GM19025 (cell line): Measurements from ENCODE around the gene CEP57L1.

Source experiments
- ATAC-seq: cut with Tn5 transposase; IDR thresholded peaks from one replicate; pipeline ENCODE4 v1.9.1; 2021; ENCODE audit warnings: mild to moderate bottlenecking, low read depth, moderate library complexity; ENCODE audit not compliant: unreplicated experiment

The CEP57L1 gene

DNA sequence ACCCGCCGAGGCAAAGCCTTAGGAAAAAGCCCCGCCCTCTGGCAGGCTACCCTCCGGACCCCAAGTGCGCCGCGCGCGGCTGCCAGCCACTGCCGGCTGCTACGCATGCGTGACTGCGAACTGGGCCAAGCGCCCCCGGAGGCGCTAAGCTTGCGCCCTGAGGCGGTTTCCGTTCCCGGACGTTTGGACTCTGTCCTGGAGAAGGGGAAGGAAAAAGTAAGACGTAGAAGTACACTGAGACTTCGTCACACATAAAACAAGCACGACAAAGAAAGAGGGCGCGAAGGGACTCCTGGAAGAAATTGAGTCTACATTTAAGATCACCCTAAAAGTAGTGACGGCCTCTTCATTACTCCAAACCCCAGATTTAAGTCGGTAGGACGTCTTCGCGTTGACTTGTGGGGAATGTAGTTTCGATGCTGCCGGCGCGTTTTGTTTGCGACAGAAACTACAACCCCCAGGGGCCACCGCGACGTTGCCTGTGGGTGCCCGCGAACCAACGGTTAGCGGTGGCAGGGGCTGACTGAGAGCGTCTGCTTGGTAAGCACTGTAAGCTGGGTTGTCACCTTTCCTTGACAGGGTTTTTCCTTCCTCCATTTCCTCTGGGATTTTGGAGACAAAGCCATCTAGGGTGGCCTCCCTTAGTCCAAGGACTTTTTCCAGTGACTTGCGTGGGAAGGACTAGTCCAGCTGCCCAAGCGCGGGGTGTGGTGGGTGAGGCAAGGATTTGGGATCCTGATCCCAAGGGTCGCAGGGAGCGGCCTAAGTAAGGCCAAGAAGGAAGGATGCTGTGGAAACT, at the start of gene CEP57L1:
CEP57L1 (plus strand) TSS at position 472 of the 799 bp plus-strand sequence. CDS start 49,715 bp downstream, outside the sequence.
- ATAC-seq, result peak; percentile 64

DNA sequence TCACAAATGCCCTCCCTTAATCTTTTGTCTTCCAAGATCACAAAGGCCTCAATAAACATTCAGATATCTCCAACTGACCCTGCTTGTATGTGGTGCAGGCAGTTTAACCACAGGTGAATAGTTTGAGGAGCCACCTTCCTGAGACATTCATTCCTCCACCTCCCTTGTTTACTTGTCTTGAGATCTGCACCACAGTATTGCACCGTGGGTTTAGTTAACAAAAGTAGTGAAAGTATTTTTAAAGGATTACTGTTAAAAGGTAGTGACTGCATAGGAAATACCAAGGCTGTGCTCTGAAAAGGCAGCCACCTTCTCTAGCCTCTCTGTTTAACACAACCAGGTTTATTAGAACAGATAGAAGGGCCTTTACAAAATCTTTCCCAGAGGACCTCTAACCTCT, 47.1 kb upstream of the CEP57L1 start:
- ATAC-seq, result no peak

DNA sequence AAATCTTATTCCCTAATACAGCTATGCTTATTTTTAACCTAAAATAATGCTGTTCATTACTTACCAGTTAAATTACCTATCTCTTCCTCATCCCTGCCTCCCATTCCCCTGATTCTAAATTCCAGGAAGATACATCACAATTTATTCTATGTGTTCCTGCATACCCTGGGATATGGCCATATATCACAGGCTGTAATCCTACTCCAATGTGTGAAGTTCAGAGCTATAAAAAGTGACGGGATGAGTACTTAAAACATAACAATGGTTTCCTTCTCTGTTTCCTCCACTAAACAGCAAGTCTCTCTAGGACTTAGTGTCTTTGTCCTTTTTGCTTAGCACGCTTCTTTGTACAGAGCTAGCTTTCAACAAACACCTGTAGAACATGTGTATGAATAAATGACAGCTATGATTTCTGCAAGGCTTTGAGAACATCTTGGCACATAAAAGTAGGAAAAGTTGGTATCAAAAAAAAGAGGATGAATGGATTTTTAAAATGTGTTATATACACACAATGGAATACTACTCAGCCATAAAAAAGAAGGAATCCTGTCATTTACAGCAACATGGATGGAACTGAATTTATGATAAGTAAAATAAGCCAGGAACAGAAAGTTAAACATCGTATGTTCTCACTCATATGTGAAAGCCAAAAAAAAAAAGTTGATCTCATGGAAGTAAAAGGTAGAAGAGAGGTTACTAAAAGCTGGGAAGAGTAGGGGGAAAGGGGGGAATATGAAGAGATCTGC, 46.5 kb upstream of the CEP57L1 start:
- no peak for ATAC-seq

DNA sequence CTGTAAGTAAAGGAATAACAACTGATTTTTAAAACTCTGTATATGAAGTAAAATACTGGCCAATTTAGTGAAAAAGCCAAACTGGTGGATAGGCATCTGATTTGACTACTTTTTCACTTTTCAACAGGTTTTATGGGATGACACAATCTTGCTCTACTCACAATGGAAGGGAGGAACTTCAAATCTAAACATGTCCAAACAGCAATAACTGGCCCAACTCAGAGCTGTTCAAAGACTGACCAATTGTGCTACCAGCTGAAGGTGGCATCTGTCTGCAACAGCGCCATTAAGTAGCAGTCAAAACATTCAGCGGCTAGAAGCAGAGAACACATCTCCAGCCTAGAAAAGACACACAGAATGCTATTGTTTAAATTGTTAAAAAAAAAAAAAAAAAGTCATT, 45.3 kb upstream of the CEP57L1 start:
- ATAC-seq, result no peak

DNA sequence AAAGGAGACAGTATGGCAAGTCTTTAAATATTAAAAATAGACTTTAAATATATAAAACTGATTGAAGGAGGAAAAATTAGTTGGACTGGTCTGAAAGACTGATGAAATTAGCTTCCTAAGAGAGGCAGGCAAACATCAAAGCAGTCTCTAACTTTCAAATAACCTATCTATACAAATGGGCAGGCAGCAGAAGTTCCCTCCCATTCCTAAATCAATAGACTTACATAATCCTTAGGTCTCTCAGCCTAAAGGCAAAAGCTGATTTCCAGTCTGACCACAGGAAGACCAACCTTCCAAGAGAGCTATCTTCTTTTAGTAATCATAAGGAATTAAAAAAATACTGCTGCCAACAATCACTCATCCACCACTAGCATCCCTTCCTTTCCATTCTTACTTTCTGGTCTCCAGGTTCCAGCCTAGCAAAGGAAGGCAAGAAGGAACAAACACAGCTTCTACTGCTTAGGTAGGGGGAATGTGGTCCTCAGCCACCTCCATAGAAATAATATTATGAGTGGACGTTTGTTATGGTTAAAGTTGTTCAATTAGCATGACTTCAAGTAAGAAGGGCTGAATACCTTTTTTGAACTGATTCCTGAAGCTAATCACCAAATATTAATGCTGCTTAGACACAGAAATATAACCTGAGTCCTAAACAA, 44.7 kb upstream of the CEP57L1 start:
- ATAC-seq, result no peak

DNA sequence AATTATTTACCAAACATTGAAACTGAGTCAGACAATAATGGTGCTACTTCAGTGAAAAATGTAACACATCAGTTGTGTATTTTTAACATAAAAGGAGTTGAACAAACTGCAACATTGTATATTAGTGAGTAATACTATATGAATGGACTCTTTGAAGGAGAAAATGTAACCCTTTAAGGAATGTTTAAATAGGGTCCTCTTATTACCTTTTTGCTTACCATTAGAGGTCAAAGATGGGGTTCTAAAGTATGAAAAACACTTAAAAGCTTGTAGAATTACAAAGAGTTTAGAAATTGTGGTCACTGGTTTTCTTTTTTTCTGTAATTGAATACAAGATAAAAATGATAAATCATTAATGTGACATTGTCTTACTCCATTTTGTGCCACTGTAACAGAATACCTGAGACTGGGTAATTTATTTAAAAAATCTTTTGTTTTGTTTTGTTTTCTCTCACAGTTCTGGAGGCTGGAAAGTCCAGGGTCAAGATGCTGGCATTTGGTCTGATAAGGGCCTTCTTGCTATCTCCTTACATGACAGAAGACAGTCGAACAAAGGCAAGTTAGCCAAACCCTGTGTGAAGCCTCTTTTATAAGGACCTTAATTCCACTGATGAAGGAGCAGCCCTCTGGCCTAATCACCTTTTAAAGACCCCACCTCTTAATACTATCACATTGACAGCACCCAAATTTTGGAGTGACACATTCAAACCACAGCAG, 43.8 kb upstream of the CEP57L1 start:
- no peak for ATAC-seq

DNA sequence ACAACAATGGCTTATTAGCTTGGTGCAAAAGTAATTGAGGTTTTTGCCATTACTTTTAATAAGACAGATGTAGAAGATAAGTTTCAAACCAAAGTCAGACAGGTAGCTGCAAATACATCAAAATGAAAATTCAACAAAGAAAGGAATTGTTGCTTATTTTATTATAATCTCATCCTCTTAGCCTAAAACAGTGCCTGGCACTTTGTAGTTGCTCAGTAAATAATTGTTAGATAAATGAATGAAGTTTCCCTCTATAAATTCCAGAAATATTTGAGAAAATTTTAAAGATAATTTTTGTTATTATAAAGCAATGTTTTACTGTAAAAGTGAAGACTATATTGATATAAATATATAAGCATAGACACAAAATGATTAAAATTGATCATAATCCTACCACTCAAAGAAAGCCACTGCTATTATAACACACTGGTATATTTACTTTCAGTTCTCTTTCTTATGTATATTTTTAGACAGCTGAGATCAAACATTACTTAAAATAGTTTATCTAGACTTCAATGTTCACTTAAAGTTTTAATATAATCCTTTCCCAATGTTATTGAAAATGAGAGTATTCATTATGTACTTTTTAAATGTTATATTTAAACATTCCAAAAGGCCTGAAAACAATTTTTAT, 43.2 kb upstream of the CEP57L1 start:
- no peak for ATAC-seq

DNA sequence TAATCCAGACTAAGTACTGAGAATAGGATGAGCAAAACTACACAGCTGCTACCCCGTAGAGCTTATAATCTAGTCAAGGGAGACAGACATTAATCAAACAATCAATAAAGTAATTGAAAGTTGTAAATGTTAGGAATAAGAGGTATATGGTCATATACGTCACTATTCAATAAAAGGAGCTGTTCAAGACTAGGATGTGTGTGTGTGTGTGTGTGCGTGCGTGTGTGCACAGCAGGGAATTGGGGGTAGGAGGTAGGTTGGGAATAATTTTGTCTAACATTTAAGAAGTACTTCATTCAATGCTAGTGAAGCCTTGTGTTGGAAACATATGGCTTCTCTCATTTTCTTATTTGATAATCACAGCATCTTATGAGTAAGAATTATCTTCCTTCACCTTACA, 42.5 kb upstream of the CEP57L1 start:
- no peak for ATAC-seq

DNA sequence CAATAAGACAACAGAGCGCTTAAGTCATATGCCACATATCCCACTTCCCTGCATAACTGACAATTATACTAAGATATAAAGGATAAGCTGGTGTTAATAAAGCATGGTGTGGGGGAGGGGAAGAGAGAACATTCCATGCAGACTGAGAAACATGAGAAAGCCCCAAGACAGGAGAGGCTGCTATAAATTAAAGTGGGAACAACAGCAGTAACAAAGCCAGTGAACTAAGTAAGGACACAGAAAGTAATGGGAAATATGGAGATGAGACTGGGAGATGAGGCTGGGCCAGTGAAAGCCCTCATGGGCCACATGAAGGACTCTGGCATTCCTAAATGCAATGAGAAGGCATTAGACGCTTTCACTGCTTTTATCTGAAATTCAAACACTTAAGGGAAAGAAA, 42.0 kb upstream of the CEP57L1 start:
- no peak for ATAC-seq

DNA sequence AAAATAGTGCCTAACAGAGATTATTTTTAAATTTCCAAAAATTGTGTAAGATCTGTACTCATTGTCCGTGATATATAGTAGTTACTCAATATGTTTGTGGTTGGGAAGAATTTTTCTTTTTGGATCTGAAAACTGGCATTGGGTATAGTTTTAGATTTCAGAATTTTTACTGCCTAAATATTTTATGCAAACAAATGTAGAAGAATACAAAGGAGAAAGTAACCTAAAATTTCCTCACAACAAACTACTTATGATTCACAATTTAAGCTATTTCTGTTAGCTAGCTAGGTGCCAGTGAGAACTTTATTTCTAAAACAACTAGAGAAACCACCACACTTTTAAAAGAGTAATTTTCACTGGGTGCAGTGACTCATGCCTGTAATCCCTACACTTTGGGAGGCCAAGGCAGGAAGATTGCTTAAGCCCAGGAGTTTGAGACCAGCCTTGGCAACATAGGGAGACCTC, 39.5 kb upstream of the CEP57L1 start:
- no peak for ATAC-seq

DNA sequence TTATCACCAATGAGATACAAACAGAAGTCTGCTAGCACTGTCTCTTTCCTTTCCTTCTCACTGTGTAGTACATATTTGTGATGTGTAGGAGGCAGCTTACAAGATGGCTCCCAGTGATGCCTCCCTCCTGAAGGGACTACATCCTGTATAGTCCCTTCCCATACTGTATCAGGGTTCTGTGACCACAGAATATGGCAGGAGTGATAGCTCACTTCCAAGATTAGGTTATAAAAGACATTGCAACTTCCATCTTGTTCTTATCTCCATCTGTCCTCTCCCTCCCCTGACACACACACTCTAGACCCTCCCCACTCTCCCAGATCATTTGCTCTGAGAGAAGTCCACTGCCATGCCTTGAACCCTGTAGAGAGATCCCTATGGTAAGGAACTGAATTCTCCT, 38.6 kb upstream of the CEP57L1 start:
- no peak for ATAC-seq

DNA sequence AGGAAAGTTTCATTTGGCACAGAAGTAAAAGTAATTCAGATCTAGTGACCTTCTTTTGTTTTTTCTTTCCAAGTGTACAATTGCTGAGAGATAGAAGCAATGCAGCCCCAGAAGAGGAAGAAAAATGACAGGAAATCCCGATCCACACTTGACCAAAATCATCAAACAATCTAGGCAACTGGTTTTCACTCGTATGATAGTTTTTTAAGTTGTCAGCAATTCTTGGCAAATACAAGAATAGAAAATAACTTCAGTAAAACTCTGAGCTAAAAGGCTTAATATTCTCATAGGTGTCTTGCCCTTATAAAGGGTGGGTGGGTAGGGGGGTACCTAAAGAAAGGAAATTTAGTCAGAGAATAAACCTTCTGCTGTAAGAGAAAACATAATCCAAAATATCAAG, 36.7 kb upstream of the CEP57L1 start:
- ATAC-seq, result no peak

DNA sequence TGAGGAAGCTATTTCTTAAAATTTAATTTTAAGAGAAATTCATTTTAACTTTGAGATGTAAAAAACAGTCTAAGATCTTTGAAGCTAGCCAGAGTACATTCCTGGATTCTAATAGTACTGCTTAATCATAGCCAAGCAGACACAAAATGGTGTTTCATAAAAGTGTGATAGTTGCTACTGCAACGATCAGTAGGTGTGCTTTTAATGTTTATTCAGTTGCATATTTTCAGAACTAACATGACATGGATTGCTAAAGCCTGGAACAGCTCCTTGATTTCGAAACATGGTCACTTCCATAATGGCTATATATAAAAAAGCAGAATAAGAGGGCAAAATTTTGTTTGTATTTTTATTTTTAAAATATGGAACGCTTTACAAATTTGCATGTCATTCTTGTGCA, 36.2 kb upstream of the CEP57L1 start:
- ATAC-seq, result no peak

DNA sequence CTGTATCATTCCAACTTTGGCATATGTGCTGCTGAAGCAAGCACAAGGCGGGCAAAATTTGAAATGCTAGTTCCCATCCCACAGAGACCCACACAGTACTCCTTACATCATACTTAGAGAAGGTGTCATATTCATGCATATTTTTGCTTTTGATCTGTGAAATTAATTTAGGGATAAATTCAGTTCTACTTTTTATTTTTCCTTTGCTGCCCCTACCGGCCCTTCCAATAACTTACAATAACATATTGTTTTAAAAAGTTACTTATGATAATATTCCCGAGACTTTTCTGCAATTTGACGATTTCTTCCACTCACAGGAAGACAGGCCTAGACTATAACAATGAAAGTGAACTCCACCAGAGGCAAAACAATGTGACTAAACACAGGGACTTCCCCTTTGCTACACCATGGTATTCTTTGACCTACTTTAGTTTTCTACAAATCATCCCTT, 35.7 kb upstream of the CEP57L1 start:
- no peak for ATAC-seq

DNA sequence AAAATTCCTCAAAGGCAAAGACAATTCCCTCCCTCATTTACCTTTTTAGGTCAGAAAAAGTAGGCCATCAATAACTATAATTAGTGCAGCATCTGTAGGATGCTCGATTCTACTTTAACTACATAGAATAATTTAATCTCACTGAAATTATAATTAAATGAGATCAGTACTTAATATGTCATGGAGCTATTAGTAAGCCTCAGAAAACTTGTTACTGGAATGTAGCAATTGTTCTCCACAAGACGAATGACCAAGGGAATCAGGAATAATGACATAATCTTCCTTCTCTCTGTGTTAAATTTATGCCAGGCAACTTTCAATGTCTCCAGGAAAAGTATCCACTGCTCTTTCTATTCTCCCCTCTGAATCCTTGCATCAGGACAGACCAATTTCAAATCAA, 34.7 kb upstream of the CEP57L1 start:
- ATAC-seq, result no peak

DNA sequence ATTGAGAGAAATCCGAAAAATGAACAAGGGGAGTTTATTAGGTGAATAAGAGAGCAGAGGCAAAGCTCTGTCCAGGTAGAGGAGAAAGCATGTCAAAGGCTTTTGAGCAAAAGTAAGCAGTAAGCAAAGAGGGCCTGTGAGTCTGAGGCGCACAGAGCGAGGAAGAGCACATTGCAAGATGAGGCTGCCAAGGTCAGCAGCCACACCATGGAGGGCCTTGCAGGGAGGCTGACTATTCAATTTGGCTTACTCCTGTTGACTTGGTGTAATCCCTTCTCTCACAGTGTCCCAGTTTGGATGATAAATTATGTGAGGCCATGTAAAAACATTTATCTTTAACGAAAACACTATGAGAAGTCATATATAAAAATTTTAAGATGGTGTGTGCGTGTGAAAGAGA, 33.1 kb upstream of the CEP57L1 start:
- ATAC-seq, result no peak

DNA sequence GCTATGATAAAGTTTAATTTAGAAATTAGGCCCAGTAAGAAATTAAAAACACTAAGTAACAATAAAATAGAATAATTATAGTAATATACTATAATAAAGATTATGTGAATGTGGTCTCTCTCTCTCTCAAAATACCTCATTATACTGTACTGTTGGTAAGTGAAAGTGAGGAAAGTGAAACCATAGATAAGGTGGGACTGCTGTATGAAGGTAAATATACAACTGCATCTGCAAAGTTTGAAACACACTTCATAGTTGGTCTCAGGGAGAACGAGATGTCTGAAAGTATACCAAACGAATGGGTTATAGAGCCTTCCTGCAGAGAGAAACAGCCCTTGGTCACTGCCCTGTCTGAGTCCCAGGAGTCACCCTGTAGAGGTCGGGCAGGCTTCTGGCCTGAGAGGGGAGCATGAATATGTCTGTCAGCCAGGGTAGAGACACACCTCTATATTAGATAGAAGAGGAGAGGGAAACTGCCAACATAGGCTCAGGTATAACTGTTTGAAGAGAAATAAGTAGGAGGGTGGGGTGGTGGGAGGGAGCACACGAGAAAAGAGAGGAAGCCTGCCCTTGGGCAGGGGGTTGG, 32.4 kb upstream of the CEP57L1 start:
- no peak for ATAC-seq

DNA sequence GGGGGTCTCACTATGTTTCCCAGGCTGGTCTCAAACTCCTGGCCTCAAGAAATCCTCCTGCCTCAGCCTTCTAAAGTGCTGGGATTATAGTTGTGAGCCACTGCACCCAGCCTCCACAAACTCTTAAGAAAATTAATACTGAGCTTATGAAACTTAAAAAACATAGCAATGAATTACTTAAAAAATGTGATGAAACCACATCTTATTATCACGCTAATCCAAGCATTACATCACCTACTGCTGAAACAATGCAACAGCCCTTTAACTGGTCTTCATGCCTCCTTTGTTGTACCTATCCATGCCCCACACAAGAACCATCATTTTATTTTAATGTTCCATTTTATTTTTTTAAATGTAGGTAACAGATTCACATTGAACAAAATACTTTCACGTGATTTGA, 25.6 kb upstream of the CEP57L1 start:
- no peak for ATAC-seq

DNA sequence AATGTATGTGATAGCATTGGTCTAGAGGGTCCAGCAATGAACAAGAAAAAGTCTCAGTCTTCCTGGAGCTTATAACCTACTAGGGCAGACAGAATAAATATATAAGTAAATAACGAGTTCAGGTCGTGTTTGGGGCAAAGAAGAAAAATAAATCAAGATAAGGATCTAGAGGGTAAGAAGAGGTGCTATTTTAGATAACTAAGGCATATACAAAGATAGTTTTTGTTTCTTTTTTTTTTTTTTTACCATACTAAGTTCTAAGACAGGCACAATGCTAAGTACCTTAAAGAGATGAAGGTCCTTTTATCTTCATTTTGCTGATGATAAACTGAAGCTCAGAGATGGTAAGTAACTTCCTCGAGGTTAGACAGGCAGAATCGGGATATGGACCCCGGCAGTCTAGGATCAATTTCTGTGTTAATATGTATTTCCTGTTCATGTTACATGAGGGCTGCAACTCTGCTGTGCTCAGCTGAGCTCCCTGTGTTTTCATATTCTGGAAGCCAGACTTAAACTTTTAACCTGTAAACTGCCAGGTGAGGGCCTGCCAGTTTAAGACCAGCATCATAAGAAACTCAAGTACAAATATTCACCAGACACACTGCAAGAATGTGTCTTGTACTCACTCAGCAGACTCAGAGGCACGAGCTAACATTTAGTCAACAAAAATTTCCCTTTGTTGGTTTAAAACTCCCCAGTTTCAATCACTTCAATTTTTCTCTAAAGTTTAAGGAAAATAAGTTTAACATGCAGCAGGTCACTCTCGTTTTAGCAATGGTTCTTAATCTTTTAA, 24.0 kb upstream of the CEP57L1 start:
- no peak for ATAC-seq
